ENCODE data around the gene SECISBP2. TPM values are rescaled to one million over a fixed set of nuclear protein-coding genes. Genes with fewer than 3 reads are reported as not detected.
"Not testable (repeated sequence)": the region's sequence is repeated elsewhere in the genome, so short reads cannot be mapped to it uniquely, and the experiment has no call there.

SECISBP2 gene
- total RNA-seq, 1 donor from 2014 or later = 48.6 TPM

GRCh38 chr9:89368550-89368949 lies 50.2 kb downstream of the SECISBP2 start:
- intact Hi-C loops (cut with micrococcal nuclease) = no loop called here
- peak overlapping the region; percentile 52 for H3K27ac Mint-ChIP-seq
- H3K36me3 Mint-ChIP-seq (ENCODE audit: low read depth) = peaks cover 1% of the 10 kb centered on the region
- no peaks in the 10 kb centered on the region for H3K27me3 Mint-ChIP-seq
- H3K4me1 Mint-ChIP-seq = peaks cover 11% of the 10 kb centered on the region
- no peak overlapping the region for H3K4me3 Mint-ChIP-seq
- no peak for DNase-seq
- H3K9me3 Mint-ChIP-seq = no peaks in the 10 kb centered on the region

DNA sequence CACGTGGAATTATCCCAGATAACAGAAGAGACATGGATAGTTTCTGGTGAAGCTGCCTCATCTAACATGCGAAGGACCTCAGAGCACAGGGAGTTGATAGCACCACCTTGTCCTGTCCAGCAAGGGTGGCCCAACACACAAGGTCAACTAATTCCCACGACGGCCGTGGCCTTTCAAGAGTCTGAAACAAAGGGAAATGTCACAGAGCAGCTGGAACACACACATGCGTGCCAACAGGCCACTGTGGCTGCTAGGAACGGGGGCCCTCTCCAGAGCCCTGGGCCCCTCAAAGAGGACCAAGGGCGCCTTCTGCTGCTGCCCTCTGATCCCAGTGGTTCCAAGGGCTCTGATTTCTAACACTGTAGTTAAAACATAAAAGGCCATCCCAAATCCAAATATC lies 50.7 kb downstream of the SECISBP2 start:
- no peaks in the 10 kb centered on the region for H3K9me3 Mint-ChIP-seq
- H3K27me3 Mint-ChIP-seq = no peaks in the 10 kb centered on the region
- peaks cover 1% of the 10 kb centered on the region for H3K36me3 Mint-ChIP-seq (ENCODE audit: low read depth)
- no peak for DNase-seq
- peak overlapping the region; percentile 13 for H3K27ac Mint-ChIP-seq
- intact Hi-C loops (cut with micrococcal nuclease) = no loop called here
- peaks cover 11% of the 10 kb centered on the region for H3K4me1 Mint-ChIP-seq
- H3K4me3 Mint-ChIP-seq = no peak overlapping the region

- Mint-ChIP-seq H3K4me1 (peaks cover 17% of the 10 kb centered on the region), H3K9me3 (no peaks in the 10 kb centered on the region), H3K36me3 (ENCODE audit: low read depth) (peaks cover 3% of the 10 kb centered on the region), H3K27me3 (no peaks in the 10 kb centered on the region), H3K27ac (no peak overlapping the region), H3K4me3 (no peak overlapping the region)
- no peak for DNase-seq
- intact Hi-C loops (cut with micrococcal nuclease) = no loop called here
Observed at GRCh38 chr9:89370593-89370992, 52.3 kb downstream of the SECISBP2 start.

- Mint-ChIP-seq H3K36me3 (ENCODE audit: low read depth) (peaks cover 11% of the 10 kb centered on the region), H3K4me1 (peaks cover 24% of the 10 kb centered on the region)
- H3K27me3 Mint-ChIP-seq; H3K4me3 Mint-ChIP-seq; H3K27ac Mint-ChIP-seq; intact Hi-C loops (cut with micrococcal nuclease); DNase-seq; H3K9me3 Mint-ChIP-seq: not testable (repeated sequence)
Observed at GRCh38 chr9:89371791-89372190, 53.5 kb downstream of the SECISBP2 start.

DNA sequence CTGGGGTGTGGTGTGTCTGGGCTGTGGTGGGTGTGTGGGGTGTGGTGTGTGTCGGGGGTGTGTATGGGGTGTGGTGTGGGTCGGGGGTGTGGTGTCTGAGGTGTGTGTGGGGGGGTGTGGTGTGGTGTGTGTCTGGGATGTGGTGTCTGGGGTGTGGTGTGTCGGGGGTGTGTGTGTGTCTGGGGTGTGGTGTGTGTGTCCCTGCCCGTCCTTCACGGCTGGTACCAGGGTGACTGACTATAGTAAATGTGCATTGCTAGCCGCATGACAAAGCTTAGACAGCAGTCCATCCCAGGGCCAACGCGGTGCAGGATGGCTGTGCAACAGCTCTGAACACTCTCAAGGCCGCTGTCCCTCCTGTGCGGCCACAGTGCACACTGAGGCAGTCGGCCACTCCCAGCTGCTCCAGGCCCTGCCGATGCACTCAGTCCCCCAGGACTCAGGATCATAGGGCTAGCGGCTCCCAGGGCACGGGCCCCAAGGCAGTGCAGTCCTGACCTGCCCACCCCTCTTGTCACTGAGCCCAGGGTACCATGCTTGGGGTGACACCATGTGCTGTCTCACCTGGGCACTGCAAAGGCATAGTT lies 54.0 kb downstream of the SECISBP2 start:
- intact Hi-C loops (cut with micrococcal nuclease) = no loop called here
- peaks cover 26% of the 10 kb centered on the region for H3K4me1 Mint-ChIP-seq
- DNase-seq = peak; percentile 80
- no peaks in the 10 kb centered on the region for H3K9me3 Mint-ChIP-seq
- H3K27ac Mint-ChIP-seq = peak overlapping the region; percentile 27
- no peak overlapping the region for H3K4me3 Mint-ChIP-seq
- H3K27me3 Mint-ChIP-seq = no peaks in the 10 kb centered on the region
- H3K36me3 Mint-ChIP-seq (ENCODE audit: low read depth) = peaks cover 16% of the 10 kb centered on the region

DNA sequence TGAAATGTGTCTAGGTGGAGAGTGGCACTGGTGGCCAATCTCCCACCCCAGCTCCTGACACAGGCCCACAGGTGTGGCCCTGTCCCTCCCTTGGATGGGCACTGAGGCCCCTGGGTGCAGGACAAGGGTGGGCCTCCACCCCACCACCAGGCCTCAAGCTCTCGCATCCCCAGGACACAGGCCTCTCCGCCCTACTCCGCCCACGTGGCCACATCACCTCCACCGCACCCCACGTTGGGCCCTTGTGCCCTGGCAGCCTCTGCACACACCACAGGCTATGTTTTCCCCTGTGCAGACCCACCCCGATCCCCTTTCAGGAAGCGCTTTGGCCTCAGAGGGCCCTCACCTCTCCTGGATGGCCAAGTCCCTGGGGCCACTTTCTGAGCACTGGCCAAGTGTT lies 54.7 kb downstream of the SECISBP2 start:
- DNase-seq = no peak
- H3K27ac Mint-ChIP-seq = peak overlapping the region; percentile 79
- H3K9me3 Mint-ChIP-seq = no peaks in the 10 kb centered on the region
- peaks cover 26% of the 10 kb centered on the region for H3K4me1 Mint-ChIP-seq
- no peaks in the 10 kb centered on the region for H3K27me3 Mint-ChIP-seq
- intact Hi-C loops (cut with micrococcal nuclease) = no loop called here
- H3K4me3 Mint-ChIP-seq = no peak overlapping the region
- H3K36me3 Mint-ChIP-seq (ENCODE audit: low read depth) = peaks cover 23% of the 10 kb centered on the region

- Mint-ChIP-seq H3K4me1 (peaks cover 31% of the 10 kb centered on the region), H3K4me3 (no peak overlapping the region), H3K9me3 (no peaks in the 10 kb centered on the region), H3K36me3 (ENCODE audit: low read depth) (peaks cover 35% of the 10 kb centered on the region), H3K27ac (peak overlapping the region; percentile 79), H3K27me3 (no peaks in the 10 kb centered on the region)
- no peak for DNase-seq
- intact Hi-C loops (cut with micrococcal nuclease) = no loop called here
Observed at GRCh38 chr9:89374176-89374575, 55.9 kb downstream of the SECISBP2 start.

- Mint-ChIP-seq H3K27ac (peak overlapping the region; percentile 87), H3K27me3 (no peaks in the 10 kb centered on the region), H3K9me3 (no peaks in the 10 kb centered on the region), H3K4me3 (peak overlapping the region; percentile 42), H3K4me1 (peaks cover 39% of the 10 kb centered on the region), H3K36me3 (ENCODE audit: low read depth) (peaks cover 44% of the 10 kb centered on the region)
- intact Hi-C loops (cut with micrococcal nuclease) = no loop called here
- DNase-seq = peak; percentile 81
Observed at GRCh38 chr9:89375191-89375760, 57.0 kb downstream of the SECISBP2 start.

DNA sequence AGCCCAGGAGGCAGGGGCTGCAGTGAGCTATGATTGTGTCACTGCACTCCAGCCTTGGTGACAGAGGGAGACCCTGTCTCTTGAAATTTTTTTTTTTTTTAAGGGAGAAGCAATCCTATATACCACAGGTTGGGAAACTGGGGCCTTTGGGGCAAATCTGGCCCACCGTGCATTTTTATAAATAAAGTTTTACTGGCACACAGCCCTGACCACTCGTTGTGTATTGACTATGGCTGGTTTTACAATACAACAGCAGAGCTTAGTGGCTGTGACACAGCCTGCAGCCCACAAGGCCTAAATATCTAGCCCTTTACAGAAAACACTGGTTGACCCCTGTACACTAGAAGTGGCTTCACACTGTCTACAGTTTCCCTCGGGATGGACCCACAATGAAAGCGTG lies 58.0 kb downstream of the SECISBP2 start:
- DNase-seq = no peak
- Mint-ChIP-seq H3K27ac (peak overlapping the region; percentile 87), H3K27me3 (no peaks in the 10 kb centered on the region), H3K36me3 (ENCODE audit: low read depth) (peaks cover 54% of the 10 kb centered on the region), H3K9me3 (no peaks in the 10 kb centered on the region), H3K4me1 (peaks cover 43% of the 10 kb centered on the region), H3K4me3 (no peak overlapping the region)
- intact Hi-C loops (cut with micrococcal nuclease) = no loop called here

DNA sequence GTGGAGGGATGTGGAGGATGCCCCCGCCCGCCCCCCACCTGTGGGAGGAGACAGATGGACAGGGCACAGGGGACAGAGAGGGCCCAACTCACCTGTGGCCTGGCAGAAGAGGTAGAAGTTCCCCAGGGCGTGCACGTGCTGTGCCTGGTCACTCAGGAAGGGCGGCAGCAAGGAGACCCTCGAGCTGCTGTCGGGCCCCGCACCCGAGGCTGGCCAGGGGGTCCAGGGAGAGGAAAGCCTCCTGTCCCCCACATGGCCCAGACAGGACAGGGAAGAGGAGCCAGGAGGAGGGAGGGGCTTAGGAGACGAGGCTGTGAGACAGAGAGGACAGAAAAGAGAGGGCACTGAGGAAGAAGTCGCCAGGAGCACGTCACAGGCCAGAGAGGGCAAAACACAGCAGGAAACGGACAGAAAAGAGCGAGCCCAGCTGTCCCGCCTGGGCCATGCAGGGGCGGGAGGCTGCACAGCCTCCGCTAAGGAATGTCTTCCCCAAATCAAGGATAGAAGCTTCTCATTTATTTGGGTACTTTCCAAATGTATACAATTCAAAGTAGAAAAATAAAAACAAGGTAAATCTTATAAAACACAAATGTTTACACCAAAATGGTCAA lies 58.5 kb downstream of the SECISBP2 start:
- Mint-ChIP-seq H3K4me1 (peaks cover 47% of the 10 kb centered on the region), H3K36me3 (ENCODE audit: low read depth) (peaks cover 60% of the 10 kb centered on the region), H3K27me3 (no peaks in the 10 kb centered on the region)

GRCh38 chr9:89377411-89377810 lies 59.1 kb downstream of the SECISBP2 start:
- Mint-ChIP-seq H3K36me3 (ENCODE audit: low read depth) (peaks cover 65% of the 10 kb centered on the region), H3K4me1 (peaks cover 48% of the 10 kb centered on the region), H3K27ac (peak overlapping the region; percentile 75), H3K4me3 (no peak overlapping the region), H3K27me3 (no peaks in the 10 kb centered on the region), H3K9me3 (no peaks in the 10 kb centered on the region)
- DNase-seq = no peak
- intact Hi-C loops (cut with micrococcal nuclease) = no loop called here

More for the DNA sequence above, 58.5 kb downstream of the SECISBP2 start:
- intact Hi-C loops (cut with micrococcal nuclease) = no loop called here
- Mint-ChIP-seq H3K4me3 (no peak overlapping the region), H3K9me3 (no peaks in the 10 kb centered on the region), H3K27ac (peak overlapping the region; percentile 84)
- no peak for DNase-seq

DNA sequence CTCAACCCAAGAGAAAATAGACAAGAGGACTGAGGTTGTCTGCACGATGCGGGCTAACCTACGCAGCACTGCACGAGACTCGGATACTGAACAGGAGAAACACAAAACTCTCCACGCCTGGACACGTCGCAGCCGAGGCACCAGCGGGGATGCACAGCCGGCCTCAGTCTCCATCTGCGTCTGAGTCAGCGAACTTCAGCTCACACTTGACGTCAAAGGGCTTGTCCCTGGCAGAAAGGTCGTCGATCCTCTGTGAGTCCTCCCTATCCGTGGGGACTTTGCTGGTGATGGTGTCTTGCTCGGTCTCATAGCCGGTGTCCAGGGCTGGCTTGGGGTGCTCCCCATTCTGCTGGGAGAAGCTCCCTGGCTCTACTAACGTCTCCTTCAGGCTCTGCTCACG lies 60.2 kb downstream of the SECISBP2 start:
- H3K27ac Mint-ChIP-seq = peak overlapping the region; percentile 80
- H3K36me3 Mint-ChIP-seq (ENCODE audit: low read depth) = peaks cover 75% of the 10 kb centered on the region
- H3K9me3 Mint-ChIP-seq = no peaks in the 10 kb centered on the region
- H3K4me3 Mint-ChIP-seq = peak overlapping the region; percentile 26
- intact Hi-C loops (cut with micrococcal nuclease) = no loop called here
- H3K27me3 Mint-ChIP-seq = no peaks in the 10 kb centered on the region
- peaks cover 49% of the 10 kb centered on the region for H3K4me1 Mint-ChIP-seq
- no peak for DNase-seq

- intact Hi-C loops (cut with micrococcal nuclease) = no loop called here
- Mint-ChIP-seq H3K4me3 (peak overlapping the region; percentile 26), H3K36me3 (ENCODE audit: low read depth) (peaks cover 79% of the 10 kb centered on the region), H3K9me3 (no peaks in the 10 kb centered on the region), H3K4me1 (peaks cover 52% of the 10 kb centered on the region), H3K27ac (peak overlapping the region; percentile 80), H3K27me3 (no peaks in the 10 kb centered on the region)
- no peak for DNase-seq
Observed at GRCh38 chr9:89379031-89379430, 60.7 kb downstream of the SECISBP2 start.

GRCh38 chr9:89379508-89380115 lies 61.3 kb downstream of the SECISBP2 start:
- DNase-seq = no peak
- Mint-ChIP-seq H3K27ac (peak overlapping the region; percentile 80), H3K4me1 (peaks cover 48% of the 10 kb centered on the region), H3K36me3 (ENCODE audit: low read depth) (peaks cover 83% of the 10 kb centered on the region), H3K27me3 (no peaks in the 10 kb centered on the region), H3K4me3 (no peak overlapping the region), H3K9me3 (no peaks in the 10 kb centered on the region)
- intact Hi-C loops (cut with micrococcal nuclease) = no loop called here
